ENCODE measurements around the gene SEPTIN5. TPM values are rescaled to one million over a fixed set of nuclear protein-coding genes. Genes with fewer than 3 reads are reported as not detected.
"Not testable (repeated sequence)": the region's sequence is repeated elsewhere in the genome, so short reads cannot be mapped to it uniquely, and the experiment has no call there.

Gene SEPTIN5
- total RNA-seq = 25.3 and 29.3 TPM in 2 replicates

DNA sequence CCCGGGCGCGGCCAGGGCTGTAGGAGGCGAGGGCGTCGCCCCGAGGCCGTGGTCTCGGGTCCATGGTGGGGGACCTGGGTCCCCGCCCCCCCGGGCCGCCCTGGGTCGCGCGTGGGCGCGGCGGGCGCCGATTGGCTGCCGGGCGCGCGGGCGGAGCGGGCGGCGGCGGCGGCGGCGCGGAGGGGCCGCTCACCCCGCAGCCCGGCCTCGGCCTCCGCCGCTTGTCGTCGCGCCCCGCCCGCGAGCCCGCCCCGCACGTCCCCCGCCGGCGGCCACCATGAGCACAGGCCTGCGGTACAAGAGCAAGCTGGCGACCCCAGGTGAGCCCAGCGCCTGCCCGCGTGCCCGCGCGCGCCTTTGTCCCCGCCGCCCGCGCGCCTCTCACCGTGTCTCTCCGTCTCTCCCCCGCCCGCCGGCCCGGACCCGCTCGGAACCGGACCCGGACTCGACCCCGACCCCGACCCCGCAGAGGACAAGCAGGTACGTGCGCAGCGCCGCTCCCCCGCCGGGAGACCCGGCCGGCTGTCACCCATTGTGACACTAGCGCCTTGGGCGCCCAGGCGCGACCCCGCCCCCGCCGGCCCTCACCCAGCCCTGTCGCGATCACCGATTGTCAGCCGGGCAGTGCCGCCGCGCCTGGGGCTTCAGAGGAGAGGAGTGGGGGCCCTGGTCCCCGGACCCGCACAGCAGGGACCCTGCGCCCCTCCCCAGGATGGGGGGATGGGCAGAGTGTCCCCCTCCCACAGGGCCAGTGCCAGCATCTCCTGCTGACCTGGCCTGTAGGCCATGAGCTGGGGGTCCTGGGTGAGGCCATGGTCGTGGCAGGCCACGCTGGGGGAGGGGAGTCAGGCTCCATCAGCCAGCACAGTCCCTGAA, at the start of gene SEPTIN5:
TSS of gene SEPTIN5 (plus strand) at position 192 of the 876 bp plus-strand sequence. CDS start at position 278, 86 bp downstream.
- DNase-seq = no peak

DNA sequence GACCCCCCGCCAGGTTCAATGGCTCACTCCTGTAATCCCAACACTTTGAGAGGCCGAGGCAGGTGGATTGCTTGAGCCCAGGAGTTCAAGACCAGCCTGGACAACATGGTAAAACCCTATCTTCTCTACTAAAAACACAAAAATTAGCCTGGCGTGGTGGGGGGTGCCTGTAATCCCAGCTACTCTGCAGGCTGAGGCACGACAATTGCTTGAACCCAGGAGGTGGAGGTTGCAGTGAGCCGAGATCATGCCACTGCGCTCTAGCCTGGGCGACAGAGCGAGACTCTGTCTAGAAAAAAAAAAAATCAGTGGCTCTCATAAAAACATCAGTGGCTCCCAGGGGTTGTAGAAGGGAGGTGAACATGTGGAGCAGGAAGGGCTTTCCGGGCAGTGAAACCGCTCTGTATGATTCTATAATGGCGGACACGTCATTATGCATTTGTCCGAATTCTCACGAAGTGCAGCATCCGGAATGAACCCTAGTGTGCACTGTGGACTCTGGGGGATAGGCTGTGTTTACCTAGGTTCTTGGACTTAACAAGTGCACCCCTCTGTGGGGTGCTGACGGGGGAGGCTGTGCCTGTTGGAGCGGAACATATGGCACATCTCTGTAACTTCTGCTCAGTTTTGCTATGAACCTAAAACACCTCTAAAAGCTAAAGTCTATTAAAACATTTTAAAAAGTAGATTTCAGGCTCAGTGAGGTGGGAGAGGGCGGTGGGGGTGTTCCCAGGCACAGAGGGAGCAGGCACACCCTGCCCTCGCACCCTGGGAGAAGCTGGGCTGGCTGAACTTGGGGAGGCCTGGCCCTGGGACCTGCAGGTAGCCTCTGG, 49.1 kb upstream of the SEPTIN5 start:
- no peak for DNase-seq

DNA sequence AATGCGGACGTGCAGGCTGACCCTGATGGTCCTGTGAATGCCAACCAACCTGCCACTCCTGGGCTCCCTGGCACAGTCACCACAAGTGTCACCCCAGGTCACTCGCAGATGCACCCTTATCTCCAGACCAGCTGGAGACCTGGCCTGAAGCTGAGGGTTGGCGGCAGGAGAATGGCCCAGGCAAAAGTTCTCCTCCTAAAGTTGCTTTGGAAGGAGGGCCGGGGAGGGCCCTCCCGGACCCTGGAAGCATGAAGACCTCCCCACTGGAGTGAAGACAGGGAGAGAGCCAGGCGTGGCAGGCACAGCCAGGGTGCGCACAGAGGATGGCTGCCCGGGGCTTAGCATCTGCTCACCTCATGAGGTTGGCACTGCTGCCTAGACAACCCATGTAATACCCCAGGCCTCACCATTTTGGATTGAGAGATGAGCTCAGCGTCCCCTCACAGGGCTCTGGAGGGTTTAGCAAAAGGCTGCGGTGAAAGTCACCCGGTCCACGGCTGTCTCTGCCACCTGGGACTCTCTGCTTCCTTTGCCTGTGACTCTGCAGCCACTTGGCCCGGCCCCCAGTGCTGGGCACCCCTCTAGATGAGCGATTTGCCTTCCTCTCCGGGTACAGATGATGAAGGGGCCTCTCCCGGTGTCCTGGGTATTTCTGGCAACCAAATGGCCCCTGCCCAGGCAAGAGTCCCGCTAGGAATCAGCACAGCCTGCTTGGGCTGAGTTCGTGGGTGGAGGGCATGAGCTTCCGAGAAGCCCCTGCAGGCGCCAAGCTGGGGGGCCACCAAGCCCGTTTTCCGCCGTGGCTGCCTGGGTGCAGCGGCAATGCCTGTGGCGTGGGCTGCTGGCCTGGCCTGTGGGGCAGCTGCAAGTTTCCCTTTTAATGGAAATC, 48.3 kb upstream of the SEPTIN5 start:
- DNase-seq = no peak

DNA sequence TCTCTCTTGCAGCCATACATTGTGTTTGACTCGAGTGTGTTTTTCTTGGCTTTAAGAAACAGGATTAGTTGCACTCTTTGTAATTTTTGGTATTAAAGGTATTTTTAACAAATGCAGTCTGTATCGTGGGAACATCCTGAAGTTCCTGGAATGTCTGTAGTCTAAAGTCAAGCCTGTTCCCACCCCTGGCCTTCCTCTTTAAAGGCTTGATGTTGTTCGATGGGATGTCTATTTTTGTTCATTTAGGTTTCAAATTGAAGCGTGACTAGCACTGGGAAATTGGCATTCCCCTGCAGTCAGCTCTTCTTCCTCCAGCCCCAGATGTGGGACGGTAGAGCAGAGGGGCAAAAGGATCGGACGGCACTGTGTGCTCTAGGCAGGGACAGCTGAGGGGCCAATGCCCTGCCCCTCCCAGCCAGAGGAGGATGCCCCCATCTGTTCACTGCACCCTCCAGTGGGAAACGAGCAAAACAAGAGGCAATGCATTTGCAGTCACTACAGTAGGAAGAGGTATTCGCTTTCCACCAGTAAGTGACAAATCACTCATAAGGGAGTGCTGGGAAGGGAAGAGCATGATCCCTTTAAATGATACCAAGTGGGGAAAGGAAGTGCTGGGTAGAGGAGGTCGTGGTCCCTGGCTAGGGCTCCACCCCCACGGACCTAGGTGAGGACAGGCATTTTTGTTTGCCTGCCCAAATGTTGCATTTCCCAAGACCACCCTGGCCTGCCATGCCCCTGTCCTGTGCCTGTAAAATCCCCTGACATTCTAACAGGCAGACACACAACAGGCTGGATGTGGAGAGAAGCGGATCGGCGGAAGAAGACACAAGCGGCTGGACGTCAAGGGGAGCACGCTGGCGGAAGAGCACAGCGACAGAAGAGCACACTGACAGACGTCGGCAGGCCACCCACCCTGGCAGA, 47.4 kb upstream of the SEPTIN5 start:
- DNase-seq = peak; percentile 78

DNA sequence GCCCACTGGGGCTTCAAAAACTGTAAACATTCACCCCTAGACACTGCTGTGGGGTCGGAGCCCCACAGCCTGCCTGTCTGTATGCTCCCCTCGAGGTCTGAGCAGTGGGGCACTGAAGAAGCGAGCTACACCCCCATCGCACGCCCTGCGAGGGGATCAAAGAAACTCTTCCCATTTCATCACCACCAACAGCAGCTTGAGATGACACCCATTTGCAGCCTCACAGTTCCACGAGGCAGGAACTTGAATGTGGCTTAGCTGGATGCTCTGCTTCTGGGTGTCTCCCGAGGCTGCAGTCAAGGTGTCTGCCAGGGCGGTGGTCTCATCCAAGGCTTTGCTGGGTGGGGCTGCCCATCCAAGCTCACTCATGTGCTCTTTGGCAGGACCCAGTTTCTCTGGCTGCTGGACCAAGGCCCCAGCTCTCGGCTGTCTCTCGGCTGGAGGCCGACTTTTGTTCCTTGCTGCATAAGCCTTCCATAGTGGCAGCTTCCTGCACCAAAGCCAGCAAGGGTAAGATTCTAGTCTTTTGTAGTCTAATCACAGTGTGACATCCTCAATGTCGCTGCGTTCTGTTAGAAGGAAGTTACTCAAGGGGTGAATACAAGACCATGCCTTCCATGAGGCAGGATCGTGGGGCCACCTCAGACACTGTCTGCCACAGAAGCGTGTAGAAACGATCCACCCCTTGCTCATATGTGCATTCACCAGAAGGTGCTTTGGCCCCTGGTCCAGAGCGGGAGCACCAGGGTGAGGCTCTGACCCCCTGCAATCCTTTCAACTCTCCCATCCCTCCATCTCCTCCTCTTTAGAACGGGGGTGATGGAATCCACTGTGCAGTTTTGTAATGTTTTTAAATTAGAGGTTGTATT, 46.2 kb upstream of the SEPTIN5 start:
- no peak for DNase-seq

DNA sequence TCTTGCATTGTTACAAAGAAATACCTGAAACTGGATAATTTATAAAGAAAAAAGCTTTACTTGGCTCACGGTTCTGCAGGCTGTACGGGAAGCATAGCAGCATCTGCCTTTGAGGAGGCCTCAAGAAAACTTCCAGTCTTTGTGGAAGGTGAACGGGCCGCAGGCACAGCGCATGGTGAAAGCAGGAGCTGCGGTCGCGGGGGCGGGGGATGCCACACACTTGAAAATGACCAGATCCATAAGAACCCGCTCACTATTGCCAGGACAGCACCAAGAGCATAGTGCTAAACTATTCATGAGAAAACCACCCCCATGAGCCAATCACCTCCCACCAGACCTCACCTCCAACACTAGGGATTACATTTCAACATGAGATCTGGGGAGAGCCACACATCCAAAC, 45.6 kb upstream of the SEPTIN5 start:
- DNase-seq = no peak

DNA sequence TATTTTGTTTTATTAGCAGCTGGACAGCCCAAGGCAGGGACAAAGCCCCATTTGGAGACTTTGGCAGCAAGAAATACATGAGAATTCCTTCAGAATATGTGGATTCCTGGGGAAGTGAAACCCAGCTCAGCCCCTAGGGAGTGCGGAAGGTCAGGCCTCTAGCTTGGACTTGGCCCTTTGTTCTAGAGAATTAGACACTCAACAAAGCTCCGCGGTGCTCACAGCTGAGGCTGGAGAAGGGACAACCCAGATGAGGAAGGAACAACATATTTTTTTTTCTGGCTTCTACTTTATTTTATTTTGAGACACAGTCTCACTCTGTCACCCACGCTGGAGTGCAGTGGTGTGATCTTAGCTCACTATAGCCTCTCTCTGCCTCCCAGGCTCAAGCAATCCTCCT, 44.7 kb upstream of the SEPTIN5 start:
- DNase-seq = no peak

DNA sequence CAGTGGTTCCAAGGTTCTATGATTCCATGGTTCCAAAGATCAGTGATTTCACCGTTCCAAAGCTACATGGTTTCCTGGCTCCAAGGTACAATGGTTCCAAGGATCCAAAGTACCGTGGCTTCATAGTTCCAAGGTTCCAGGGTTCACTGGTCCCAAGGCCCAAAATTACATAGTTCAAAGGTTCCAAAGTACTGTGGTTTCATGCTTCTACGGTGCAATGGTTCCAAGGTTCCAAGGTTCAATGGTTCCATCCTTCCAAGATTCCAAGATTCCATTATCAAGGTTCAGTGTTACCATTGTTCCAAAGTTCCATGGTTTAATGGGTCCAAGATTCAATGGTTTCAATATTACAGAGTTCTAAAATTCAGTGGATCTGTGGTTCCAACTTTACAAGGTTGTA, 43.0 kb upstream of the SEPTIN5 start:
- DNase-seq = no peak

DNA sequence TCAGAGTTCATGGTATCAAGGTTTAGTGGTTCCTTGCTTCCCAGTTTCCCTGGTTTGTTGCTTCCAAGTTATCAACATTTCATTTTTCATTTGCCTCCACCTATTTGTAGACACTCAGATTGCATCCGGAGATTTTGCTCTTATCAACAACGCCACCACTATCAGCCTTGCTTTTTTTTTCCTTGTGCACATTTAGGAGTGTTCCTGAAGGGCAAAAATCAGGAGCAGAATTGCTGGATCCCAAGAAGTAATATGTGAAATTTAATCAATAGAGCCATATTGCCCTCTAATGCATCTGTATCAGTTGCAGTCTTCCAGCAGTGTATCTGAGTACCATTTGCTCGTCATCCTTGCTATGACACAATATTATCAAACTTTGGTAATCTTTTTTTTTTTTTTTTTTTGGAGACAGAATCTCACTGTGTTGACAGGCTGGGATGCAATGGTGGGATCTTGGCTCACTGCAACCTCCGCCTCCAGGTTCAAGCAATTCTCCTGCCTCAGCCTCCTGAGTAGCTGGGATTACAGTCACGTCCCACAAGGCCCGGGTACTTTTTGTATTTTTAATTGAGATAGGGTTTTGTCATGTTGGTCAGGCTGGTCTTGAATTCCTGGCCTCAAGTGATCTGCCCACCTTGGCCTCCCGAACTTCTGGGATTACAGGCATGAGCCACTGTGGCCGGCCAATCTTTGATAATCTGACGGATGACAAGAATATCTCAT, 42.1 kb upstream of the SEPTIN5 start:
- no peak for DNase-seq

DNA sequence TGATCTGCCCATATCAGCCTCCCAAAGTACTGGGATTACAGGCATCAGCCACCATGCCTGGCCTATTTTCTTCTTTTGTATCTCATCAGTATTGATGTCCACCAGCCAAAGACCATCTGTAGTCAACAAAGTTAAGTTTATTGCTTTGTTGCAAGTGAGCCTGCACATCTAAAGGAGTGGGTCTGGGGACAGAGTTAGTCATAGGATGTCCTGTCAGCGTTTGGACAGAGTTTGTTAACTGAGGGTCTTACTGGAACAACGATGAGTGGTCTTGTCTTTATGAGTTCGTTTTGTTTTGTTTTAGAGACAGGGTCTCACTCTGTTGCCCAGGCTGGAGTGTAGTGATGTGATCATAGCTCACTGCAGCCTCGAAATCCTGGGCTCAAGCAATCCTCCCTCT, 40.6 kb upstream of the SEPTIN5 start:
- no peak for DNase-seq

DNA sequence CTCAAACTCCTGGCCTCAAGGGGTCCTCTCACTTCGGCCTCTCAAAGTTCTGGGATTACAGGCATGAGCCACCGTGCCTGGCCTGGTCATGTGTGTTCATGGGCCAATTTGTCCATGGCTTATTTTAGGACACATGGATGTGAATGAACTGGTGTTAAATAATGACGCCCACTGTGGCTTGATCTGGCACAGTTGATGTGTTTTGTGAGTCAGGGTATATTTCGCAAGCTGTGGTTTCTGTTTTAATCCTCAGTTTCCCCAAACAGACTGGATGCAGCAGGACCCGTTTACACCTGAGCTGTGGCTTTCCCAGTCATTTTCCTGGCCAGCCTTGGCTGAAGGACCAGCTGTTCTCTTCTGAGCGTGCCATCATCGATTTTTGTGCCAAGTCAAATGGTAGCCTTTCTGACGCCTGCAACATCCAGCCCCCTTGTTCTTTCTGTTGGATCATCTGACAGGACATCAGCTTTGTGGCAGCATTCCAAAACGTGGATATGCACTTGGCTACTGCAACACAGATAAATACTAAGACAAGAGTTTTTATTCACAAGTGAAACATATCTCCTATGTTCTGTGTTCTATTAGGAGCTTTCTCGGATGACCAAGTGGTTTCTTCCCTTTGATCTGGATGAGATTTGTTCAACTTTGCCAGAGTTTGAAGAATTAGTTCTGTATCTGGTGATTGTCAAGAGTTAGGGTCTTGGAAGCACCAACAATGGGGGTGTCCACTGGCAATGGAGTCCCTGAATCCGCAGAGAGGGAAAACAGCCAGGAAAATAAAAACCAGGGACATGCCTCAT, 40.0 kb upstream of the SEPTIN5 start:
- no peak for DNase-seq

DNA sequence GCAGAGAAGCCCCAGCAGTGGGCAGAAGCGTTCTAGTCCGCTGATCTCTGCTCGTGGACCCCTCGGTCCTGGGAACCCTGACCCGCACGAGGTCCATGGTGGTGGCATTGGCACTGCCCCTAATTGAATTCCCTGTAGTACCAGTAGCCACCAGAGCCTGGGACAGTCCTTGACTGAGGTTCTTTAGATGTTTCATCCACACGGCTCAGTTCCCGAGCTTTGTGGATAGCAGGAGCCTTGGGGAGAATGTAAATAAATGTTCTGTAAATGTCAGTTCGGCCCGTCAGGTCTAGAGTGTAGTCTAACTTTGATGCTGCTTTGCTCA, 39.4 kb upstream of the SEPTIN5 start:
- DNase-seq = no peak

DNA sequence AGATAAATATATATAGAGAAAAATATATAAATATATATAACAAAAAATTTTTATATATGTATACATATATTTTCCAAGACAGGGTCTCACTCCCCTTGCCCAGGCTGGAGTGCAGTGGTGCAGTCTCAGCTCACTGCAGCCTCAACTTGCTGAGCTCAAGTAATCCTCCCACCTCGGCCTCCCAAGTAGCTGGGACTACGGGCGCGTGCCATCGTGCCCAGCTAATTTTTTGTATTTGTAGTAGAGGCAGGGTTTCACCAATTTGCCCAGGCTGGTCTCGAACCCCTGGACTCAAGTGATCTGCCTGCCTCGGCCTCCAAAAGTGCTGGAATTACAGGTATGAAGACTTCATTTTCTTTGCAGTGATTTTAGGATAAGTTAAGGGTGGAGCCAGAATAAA, 38.9 kb upstream of the SEPTIN5 start:
- DNase-seq = no peak

DNA sequence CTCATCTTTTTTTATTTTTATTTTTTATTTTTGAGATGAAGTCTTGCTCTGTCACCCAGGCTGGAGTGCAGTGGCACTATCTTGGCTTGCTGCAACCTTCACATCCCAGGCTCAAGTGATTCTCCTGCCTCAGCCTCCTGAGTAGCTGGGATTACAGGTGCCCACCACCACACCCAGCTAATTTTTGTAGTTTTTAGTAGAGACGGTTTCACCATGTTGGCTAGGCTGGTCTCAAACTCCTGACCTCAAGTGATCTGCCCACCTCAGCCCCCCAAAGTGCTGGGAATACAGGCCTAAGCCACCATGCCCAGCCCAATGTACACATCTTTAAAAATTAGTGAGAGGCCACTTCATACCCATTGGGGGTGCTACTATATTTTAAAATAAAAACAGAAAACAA, 37.9 kb upstream of the SEPTIN5 start:
- not testable (repeated sequence) for DNase-seq

DNA sequence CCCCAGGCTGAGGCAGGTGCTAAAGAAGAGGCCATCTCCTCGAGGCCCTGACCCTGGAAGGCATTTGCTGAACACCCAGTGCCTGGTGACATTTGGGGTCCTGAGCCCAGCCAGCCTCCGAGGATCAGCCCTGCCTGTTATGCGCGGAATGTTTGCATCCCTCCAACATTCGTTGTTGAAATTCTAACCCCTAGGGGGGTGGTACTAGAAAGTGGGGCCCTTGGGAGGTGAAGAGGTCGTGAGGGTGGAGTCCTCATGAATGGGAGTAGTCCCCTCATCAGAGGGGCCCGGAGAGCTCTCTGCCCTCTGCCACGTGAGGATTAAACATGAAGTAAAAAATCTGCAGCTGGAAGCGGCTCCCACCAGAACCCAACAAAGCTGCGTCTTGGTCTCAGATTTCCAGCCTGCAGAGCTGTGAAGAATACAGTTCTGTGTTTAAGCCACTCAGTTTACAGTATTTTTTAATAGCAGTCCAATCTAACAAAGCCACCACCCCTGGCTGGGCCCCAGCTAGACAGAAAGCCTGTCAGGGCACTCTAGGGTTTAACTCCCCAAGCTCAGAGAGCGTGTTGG, 35.3 kb upstream of the SEPTIN5 start:
- DNase-seq = no peak

DNA sequence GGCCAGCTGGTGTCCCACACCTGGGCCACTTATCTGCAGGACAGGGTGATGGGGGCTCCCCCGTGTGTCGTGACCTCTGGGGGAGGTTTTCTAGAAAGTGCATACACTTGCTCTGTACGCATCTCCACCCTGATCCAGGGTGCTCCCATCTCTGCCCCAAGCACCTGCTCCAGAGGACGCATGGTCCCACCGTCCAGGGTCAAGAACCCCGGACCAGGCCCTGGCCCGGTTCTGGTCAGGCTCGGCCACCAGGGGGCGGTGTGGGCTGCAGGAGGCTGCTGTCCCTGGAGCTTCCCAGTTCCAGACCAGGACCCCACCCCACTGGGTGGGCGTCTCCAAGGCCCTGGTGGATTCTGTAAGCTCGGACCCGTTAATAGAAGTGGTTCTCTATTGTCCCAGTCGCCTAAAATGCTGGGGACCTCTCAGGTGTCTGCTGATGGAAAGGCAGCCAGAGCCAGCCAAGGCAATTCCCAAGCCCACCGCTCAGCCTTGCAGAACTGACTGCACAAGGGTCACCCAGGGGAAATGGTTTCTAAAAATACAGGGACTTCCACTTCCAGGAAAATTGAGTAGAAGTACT, 34.7 kb upstream of the SEPTIN5 start:
- peak; percentile 39 for DNase-seq

DNA sequence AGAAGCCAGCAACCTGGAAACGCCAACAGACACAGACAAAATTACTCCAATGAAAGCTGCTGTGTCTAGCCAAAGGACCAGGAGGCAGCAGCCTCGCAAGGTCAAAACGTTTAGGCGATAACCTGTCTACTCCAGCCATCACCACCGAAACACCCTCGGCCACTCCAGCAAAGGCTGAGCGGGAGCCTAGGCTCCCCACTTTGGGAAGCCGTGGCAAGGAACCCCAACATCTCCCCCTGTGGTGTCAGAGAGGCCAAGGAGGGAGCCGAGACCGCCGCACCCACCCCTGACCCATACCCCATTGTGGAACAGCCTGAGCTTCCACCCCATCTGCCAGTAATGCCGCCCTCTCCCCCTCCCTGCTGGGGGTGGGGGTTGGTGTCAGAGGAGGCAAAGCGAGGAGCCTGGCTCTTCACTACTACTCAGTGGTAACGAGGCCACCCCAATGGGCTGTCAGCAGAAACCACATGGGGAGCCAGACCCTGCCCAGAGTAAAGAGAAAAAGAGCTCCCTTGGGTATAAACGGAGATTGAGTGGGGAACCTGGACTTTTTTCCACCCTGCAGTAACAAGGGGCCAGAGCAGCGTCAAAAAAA, 33.9 kb upstream of the SEPTIN5 start:
- DNase-seq = no peak
